ENCODE results near the gene CRYBG3. TPM values are rescaled to one million over a fixed set of nuclear protein-coding genes. Genes with fewer than 3 reads are reported as not detected.
A peak's percentile ranks its signal among the peaks of the same experiment; 100 is the strongest.
"Not testable (repeated sequence)": the region's sequence is repeated elsewhere in the genome, so short reads cannot be mapped to it uniquely, and the experiment has no call there.

CRYBG3 gene
- 10 to 100 TPM; 17.3 to 28.6 (median 22.6) TPM for polyA plus RNA-seq (ENCODE audit: insufficient read length in 10 of 10)
- long read RNA-seq, donor 1 = 0 reads
- long read RNA-seq, donor 2 = 0 reads
- long read RNA-seq, donor 3 = 0 reads
- long read RNA-seq, donor 4 = 0 reads
- long read RNA-seq, donor 5, partial matches to known transcripts = 15 of 15 reads
- long read RNA-seq, donor 5, other reads (novel, unspliced or antisense) = 0 of 15 reads
- long read RNA-seq, donor 6 = 0 reads
- long read RNA-seq, donor 7 = 0 reads
- long read RNA-seq, donor 8, partial matches to known transcripts = 23 of 23 reads
- long read RNA-seq, donor 8, other reads (novel, unspliced or antisense) = 0 of 23 reads
- long read RNA-seq, donor 9 = 0 reads

DNA sequence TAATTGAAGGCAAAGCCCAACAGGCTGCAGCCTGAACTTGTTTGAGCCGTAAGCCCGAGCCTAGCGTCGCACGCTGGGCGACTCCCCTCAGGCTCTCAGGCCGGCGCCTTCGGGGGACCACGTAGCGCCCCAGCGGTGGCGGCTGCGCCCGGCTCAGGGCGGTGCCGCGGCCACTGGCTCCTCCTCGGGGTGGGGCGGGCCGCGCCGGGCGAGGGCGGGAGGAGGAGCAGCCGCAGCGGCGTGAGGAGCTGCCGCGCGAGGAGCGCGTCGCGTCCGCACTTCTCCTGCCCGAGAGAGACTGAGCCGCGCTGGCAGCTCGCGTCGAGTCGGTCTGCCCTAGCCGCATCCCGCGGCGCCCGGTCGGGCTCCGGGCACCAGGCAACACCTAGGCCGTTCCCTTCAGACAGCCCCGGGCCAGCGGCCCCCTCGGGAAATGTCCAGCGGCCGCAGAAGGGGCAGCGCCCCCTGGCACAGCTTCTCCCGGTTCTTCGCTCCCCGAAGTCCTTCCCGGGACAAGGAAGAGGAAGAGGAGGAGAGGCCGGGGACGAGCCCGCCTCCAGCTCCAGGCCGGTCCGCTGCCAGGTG lies at the start of gene CRYBG3:
Gene CRYBG3, plus strand, starts transcription at position 238 of the 585 bp plus-strand sequence. Its CDS starts 196 bp downstream, at position 434.
- peak; percentile 85 to 95 (median 89) for DNase-seq

DNA sequence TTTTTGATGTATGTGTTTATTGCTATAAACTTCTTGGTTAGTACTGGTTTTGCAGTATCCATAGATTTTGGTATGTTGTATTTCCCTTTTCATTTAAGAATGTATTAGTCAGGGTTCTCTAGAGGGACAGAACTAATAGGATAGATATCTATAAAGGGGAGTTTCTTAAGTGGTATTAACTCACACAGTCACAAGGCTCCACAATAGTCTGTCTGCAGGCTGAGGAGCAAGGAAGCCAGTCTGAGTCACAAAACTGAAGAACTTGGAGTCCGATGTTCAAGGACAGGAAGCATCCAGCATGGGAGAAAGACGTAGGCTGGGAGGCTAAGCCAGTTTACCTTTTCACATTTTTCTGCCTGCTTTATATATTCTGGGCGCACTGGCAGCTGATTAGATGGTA lies 48.9 kb upstream of the CRYBG3 start:
- DNase-seq = no peak

DNA sequence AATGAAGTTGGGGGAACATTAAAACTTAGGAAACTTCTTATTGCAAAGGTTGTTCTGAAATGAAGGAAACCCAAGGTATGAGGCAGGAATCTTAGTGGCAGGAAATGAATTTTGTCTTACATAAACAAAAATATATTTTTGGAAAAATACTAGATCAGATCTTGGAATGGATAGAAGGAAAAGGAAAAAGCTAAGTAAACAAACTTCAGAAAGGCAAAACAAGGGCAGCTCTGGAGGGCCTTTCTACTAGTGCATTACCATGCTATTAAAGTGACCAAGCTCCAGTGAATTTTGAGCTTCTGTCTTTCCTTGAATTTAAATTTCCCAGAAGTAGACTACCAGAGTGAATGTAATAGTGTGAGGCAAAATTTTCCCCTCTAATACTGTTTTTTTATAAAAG lies 43.7 kb upstream of the CRYBG3 start:
- DNase-seq = no peak

DNA sequence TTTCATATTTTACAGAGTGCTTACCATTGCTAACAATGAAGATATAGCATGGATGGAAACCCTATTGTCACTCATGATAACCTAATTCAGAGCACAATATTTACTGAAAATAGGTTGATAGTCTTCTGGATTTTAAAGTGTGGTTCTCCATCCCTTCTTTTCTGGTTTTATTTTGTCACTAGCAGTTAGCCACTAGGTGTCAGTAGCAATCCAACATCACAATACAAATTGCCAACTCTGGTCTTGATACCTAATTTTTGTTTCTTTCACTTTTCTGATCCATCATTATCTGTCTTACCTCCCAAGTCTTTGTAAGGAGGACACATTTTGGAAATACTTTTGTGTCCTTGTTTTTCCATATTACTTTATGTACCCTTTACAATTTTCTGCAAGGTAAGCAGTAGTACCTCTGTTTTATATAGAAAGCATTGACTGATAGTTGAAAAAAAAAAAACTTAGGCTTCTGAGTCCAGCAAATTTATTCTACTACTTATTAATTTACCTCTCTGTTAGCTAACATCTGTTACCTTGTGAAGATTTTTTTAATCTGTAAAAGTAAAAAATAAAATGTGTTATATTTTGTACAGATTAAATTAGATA lies 28.3 kb upstream of the CRYBG3 start:
- DNase-seq = peak; percentile 50 to 77 (median 64)

DNA sequence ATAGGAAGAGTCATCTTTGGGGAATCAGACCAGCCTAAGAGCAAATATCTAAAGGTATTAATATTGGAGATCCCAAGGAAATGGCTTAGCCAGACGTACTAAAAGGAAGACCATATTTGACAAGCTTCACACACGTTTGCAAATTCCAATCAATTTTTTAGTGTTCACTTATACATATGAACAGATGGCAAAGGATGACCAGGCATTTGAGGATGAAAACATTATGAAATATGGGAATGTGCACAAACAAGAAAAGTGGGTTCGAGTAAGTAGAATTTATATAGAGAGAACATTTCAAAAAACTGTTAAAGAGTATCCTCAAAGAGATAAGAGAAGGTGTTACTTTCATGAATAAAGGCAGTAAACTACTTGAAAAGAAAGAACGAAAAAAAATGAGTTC lies 25.9 kb upstream of the CRYBG3 start:
- DNase-seq = no peak

DNA sequence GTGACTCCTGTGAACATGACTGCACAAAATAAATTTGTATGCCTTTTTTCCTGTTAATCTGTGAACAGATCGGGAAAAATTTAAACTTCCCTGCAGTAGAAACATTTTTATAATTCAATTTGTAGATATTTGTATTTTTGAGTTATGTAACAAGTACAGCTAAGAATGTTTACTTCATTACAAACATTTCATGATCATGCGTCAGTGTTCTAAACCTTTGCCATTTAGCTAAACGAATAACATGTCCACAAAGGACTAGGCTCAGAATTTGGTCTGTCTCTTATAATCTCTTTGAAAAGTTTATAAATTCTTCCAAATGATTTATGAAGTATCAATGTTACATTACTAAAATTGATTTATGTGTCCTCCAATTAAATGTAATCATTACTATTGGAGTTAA lies 17.3 kb upstream of the CRYBG3 start:
- no peak for DNase-seq

DNA sequence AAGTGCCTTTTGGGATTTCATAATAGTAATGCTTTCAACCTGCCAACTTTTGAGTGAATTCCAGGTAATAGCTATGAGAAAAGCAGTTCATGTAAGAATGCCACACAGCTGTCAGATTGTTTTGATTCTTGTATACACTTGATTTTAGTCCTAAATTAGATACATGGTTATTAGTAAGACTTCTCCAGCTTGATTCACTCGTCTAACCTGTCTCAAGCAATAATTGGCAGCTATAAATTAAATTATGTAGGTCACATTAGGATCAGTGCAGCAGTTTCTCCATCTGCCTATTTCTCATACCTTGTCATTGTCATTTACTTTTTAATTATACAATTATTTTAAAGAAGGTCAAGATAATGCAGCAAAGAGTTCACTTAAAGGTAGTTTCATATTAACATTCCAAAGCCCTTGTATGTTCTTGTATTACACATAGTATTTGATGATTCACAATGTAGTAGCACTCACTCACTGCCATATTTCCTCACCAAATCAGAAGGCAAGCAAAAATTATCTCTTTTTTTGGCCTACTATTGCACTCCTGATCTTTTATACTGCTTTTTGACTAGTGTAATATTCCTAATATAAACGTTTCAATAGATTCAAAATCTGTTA lies 10.9 kb upstream of the CRYBG3 start:
- DNase-seq = no peak

DNA sequence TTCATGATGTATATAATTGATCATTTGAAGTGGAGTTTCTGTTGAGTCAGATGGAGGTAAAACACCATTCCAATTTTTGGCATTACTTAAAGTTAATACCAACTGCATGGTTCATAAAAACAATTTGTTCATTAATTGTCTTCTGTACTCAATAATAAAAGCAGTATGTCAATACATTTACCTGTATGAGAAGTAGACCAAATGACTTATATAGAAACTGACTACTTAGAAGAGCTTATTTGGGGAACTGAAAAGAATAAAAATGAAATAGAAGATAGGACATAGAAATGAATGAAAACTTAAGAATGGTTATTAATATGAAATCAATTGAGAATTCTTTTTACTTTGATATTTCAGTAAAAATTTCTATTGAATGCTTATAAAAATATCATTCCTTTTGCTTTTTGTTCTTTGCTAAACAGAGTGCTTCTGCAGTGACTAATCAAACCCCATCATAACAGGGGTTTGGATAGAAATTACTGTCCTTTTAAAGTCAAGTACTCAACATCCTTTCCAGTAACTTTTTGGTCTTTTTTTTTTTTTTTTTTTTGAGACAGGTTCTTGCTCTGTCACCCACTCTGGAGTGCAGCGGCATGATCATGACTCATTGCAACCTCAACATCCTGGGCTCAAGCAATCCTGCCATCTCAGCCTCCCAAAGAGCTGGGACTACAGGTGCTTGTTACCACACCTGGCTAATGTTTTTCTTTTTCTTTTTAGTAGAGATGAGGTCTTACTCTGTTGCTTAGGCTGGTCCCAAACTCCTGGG lies 6.5 kb upstream of the CRYBG3 start:
- no peak for DNase-seq

DNA sequence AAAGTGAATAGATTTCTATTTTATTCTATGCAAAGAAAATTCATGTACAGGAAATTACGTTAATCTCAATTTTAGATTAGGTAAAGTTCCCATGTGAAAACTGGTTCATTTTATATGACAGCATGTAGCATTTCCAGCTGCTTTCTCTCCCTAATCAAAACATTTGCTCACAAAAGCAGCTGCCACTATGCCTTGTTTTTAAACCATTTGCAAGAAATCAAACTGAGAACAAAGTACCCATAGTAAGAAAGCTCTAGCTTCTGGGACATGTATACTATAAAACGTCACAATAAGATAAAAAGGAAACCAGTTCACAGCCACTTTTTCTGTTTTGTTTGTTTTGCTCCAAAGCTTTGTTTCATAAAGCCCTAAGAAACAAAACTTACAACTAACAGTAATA lies 5.0 kb upstream of the CRYBG3 start:
- DNase-seq = no peak

DNA sequence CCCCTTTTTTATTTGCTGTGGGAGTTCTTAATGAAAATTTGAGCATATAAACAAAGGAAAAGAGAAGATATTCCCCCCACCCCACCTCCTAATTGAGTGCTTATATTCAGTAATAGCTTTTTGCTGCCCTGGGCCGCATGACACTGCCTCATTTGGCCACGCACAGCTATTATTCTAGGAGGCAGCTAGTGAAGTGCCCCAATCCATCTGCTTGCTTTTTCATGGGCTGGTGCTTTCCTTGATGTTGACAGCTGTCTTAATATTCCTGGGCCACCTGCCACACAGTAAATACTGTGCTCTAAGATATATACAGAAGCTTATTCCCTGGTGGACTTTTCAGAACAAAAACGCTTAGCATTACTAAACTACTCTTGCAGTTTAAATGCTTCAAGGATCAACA lies 3.8 kb upstream of the CRYBG3 start:
- DNase-seq = no peak

DNA sequence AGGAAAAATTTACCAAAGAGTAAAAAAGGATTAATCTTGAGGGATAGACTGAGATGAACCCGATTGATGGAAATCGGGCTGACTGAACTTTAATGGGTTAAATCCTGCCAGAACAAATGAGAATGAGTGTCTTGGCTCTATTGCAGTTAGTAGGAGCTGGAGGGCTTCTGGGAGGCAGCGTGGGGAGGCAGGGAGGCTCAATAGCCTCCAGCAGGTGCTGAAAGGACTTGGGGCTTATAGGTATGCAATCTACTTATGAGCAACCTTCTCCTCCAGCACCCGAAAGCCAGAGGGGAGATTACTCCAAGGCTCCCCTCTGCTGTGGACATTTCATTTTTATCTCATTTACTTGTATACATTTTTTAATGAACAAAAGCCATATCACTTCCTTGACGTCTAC lies 1.0 kb upstream of the CRYBG3 start:
- no peak for DNase-seq

DNA sequence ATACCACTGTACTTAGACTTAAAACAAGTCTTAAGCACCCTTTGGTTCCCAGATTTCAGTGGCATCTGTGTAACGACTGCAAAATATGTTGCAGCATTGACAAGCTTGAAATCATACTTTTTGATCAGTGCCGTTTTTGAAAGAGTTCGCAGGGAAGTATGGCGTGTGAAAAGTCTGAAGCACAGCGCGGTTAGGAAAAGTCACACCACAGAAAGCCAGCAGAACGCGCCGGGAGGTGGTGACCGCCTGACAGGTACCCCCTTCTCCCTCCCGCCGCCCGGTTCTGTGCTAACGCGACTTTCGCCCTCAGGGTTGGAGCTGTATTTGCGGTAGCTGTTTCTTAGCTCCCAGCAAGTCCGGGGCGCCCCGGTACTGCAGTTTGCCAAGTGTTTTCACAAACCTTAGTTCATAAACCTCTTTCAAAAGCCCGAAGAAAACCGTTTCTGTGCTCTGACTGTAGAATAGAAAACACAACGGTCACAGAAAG lies 481 bp upstream of the CRYBG3 start:
- DNase-seq = no peak

DNA sequence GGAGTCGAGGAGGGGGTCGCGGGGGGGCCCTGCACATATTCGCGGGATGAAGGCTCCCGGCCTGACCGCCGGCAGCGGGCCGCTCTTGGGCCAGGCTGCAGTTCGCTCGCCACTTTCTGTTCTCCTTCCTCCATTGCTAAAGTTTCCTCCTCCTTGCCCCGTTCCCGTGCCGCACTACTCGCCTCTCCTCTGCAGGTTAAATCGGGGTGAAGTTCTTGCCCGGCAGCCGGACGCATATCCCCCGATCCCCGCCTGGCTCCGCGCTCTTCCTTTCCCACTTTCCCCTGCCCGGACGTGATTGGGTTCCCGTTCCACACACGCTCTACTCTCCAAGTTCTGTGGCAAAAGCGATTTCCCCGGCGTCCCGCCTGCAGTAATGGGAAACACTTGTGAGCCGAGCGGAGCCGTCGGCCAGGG lies 556 bp downstream of the CRYBG3 start:
- DNase-seq = peak; percentile 37 to 88 (median 69)

DNA sequence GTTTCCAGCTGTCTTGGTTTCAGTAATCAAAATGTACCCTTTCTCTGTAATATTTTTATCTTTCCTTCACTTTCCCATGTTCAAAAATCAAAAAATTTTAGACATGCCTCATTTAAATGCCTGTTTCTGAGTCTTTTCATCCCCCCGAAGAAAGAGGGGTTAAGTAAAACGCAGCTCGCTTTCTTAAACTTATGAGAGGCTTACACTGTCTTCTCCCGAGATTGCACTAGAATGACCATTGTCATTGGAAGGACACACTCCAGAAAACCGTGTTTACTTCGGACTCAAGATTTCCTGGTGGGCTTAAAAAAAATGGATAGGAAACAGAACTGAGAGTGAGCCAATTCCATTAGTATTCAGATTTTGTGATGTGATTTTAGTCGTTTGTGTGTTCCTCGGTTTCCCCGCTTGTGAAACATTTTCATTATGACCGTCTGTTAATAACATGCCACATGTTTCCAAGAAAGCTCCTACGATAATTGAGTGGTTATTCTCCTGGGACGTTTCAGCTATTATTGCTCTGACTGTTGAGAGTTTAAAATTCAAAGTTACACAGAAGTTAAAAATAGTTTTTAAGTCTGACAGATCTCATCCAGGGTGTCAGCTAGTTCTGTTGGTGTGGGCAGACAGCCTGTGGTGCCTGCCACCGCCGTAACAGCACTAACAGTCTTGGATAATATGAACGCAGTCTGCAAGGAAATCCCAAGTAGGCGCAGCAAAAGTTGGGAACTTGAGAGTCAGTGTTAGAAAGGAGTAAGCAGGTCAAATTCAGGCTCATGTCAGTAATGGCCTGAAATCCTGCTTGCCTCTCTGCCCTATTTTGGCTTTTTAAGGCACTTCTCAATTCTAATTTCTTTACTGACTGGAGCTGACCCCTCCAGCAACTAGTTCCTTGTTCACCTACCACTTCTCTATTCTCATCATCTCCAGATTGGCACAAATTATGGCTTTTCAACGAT lies 1.5 kb downstream of the CRYBG3 start:
- peak in 1 of 3 donors; percentile 51 for DNase-seq

DNA sequence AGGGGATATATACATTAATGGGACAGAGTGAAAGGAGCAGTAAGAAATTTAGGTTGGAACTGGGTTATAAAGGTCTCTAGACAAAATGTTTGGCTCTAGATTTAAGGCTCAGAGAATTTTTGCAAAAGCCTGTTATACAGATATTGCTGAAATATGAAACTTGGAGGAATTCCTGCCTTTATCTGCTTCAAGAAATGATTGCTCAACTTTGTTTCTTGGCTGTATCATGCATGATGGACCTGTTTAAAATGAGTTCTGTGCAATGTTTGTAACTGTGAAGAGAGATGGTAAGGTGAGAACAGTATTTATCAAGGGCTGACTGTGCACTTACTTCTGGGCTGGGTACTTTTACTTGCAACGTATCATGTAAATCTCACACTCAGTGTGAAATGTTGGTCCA lies 3.3 kb downstream of the CRYBG3 start:
- DNase-seq = peak in 1 of 3 donors; percentile 25

DNA sequence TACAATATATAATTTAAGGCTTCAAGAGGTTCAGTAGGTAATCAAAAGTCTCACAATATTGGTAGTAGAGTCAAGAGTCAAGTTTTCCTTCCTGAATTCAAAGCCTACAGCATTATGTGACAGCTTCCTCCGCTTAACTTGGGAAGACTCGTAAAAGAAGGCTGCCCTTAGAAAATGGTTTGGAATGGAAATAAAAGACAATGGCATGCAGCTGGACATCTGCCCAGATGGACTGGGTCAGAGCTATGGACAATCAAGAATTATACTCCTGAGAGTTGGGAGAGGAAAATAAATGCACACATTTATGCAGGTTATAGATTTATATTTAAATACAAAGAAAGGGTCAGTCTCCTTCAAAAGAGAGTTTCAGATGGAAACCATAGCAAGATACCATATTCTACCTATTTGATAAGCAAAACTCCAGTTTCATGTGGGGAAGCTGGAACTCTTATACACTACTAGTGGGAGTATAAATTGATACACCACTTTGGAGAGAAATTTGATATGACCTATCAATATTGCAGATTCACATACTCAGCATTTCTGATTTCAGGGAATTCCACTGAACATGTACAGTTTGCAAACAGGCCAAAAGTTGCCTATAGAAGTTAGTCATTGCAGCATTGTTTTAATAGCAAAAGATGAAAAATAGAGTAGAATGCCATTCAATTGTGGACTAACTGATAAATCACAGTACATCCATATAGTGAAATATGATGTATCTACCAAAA lies 6.1 kb downstream of the CRYBG3 start:
- no peak for DNase-seq

DNA sequence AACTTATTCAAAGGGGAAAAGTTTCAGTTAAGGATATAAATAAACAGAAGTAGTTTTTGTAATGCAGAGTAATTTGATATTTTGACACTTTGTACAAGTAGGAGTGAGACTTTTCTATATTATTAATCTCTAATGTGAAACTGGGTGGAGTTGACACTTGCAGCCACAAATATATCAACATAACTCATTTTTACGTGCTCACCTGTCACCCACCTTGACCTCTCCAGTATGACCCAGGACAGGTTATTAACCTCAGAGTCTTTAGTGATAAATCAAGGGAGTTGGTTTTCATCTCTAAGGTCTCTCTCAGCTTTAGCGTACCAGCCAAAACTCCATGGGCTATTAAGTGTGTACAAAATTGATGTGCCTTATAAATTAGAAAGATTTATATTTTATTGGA lies 7.4 kb downstream of the CRYBG3 start:
- DNase-seq = no peak

DNA sequence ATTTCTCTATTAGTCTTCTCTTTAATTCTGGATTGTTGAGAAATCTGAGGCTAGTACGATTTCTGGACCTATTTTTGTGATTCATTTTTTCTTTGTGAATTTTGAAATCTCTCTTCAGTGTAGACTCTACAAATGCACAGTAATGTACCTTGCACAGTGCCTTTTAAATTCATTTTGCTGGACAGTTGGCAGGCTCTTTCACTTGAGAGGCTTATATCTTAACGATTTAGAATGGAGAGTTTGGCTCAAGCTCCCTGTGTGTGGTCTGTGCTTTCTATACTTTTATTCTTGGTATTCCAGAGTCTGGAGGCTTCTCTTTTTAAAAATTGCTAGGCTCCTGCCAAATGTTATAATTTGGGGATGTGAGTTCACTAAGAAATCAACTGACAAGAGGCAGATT lies 8.8 kb downstream of the CRYBG3 start:
- DNase-seq = peak in 1 of 3 donors; percentile 26

DNA sequence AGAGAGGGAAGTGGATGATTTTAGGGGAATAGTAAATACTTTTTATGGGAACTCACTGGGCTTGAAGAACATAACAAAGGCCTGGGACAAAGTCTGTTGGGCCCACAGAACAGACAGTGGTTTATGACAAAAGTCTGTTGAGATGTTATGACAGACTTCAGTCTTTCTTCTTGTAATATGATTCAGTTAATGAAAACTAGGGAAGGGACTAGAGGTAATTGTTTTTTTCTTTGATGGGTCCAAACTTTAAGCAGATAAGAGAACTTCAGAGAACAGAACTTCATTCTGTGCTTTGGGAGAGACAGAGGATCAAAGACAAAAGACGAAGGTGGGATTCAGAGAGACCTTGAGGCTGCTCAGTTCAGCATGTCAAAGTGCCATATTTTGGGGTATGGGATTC lies 9.3 kb downstream of the CRYBG3 start:
- DNase-seq = no peak

DNA sequence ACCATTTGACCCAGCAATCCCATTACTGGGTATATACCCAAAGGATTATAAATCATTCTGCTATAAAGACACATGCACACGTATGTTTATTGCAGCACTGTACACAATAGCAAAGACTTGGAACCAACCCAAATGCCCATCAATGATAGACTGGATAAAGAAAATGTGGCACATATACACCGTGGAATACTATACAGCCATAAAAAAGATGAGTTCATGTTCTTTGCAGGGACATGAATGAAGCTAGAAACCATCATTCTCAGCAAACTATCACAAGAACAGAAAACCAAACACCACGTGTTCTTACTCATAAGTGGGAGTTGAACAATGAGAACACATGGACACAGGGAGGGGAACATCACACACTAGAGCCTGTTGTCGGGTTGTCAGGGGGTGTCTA lies 11.4 kb downstream of the CRYBG3 start:
- not testable (repeated sequence) for DNase-seq
